GM21423 (cell line): ENCODE measurements around the gene MOSPD3.

ENCODE experiments used
- ATAC-seq: cut with Tn5 transposase; IDR thresholded peaks from one replicate; pipeline ENCODE4 v1.9.1; 2021; ENCODE audit warnings: mild to moderate bottlenecking, moderate library complexity; ENCODE audit not compliant: unreplicated experiment

The MOSPD3 gene

DNA sequence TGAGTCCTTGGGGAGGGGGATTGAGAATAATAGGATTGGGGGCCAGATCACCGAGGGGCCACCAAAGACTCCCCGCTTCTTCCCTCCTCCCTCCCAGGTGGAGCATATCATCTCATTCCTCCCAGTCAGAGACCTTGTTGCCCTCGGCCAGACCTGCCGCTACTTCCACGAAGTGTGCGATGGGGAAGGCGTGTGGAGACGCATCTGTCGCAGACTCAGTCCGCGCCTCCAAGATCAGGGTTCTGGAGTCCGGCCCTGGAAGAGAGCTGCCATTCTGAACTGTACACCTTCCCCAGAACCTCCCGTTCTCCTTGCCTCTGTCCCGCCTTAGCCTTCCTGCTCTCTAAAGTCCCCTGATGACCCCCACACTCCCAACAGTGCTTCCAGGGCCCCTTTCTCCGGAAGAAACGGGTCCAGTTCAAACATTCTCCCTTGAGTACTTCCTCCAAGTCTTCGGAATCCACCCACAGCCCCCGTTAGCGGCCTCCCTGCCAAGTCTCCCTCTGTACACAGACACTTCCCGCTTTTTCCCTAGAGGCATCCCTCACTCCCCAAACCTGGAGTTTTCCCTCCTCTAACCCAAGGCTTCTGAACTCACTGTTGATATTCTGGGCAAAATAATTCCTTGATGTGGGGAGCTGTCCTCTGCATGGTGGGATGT is 22.1 kb upstream of the MOSPD3 start:
- ATAC-seq = no peak

DNA sequence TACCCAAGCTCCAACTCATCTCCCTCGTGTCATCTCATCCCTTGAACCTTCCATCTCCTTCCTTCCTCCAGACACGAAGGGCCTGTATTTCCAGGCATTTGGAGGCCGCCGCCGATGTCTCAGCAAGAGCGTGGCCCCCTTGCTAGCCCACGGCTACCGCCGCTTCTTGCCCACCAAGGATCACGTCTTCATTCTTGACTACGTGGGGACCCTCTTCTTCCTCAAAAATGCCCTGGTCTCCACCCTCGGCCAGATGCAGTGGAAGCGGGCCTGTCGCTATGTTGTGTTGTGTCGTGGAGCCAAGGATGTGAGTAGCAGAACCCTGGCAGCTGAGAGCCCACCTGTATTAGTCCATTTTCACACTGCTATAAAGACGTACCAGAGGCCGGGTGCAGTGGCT is 20.7 kb upstream of the MOSPD3 start:
- ATAC-seq = no peak

DNA sequence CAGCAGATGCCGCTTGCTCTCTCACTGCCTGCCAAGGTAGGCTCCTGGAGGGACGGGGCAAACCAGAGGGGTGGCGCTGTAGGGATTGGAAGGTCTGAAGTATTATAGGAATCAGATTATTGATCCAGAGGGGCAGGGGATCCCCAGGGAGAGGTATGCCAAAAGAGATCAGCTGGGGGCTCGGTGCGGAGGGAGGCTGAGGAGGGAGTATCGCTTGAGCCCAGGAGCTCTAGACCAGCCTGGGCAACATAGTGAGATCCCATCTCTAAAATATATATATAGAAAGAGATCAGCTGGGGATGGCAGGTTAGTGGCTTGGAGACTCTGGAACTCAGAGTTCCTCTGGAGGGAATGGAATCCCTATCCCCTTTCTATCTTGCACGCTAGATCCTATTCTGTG is 17.2 kb upstream of the MOSPD3 start:
- no peak for ATAC-seq

DNA sequence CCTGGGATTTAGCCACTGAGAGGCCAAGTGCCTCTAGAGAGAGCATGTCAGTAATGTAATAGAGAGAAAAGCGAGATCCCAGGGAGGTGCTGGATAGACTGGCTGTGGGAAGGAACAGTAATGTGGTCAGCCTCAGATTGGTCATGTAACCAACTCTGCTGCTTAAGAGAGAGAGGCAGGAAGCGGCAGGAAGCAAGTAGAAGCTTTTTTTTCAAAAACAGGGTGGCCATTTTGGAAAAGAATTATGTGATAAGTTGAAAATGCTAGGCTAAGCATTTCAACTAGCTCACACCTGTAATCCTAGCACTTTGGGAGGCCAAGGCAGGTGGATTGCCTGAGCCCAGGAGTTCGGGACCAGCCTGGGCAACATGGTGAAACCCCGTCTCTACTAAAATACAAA is 13.9 kb upstream of the MOSPD3 start:
- ATAC-seq = no peak

DNA sequence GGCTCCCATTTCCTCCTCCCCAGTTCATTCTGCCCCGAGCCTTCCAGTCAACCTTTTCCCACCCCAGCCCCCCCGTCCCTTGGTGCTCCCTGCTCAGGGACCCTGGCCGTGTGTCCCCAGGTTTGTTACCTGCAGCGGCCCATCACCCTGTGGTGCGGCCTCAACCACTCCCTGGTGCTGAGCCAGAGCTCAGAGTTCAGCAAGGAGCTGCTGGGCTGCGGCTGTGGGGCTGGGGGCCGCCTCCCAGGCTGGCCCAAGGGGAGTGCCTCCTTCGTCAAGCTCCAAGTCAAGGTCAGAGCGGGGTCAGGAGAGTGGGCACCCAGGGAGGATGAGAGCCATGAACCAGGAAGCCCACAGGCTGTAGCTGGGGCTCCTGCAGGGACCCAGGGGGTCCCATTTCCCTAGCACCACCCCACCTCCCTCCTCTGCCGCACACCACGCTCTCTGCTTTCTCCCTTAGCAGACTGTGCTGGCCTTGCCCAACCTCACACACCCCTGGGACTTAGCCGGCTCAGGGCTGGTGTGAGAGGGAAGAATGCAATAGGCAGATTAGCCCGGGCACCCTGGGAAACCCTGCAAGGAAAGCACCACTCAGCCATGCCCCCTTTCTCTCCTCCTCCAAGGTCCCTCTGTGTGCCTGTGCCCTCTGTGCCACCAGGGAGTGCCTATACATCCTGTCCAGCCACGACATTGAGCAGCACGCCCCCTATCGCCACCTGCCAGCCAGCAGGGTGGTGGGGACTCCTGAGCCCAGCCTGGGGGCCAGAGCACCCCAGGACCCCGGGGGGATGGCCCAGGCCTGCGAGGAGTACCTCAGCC is 12.2 kb upstream of the MOSPD3 start:
- no peak for ATAC-seq

DNA sequence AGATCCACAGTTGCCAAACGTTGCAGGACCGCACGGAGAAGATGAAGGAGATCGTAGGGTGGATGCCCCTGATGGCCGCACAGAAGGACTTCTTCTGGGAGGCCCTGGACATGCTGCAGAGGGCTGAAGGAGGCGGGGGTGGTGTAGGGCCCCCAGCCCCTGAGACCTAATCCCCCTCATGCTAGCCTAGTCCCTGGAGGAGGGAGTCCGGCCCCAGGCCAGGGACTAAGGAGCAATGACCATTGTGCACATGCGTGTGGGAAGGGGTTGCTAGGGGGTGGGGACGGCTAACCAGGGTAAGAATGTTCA is 11.7 kb upstream of the MOSPD3 start:
- no peak for ATAC-seq

DNA sequence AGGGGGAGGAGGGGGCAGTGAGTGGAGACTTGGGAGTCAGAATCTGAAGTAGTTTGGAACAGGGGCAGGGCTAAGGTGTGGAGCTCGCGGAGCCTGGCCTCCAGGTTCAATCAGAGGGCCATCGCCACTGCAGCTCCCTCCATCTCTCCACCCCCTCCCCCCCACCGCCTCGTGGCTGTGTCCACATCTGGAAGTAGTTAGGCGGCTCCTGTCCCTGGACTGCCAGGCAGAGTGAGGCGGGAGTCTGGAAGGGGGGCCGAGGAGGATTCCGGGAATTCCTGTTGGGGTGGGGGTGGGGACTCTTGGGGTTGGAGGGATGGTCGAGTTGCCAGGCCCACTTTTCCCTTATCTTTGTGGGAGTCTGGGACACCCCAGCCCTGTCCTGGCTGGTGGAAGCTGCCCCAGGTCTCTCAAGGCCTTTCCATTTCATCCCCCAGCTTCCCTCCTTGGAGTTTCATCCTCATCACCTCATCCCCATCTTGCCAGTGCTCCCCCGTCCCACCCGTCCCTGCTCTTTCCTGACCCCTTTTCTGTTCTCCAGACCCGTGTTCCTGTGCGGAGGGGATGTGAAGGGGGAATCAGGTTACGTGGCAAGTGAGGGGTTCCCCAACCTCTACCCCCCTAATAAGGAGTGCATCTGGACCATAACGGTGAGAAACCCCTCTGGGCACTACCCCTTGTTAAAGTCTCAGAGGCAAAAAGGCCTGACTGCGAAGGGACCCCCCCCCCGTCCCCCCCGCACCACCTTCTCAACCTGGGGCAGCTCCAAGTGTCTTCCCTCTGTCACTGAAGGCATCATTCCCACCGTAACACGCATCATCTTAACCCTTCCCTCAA is 9.2 kb upstream of the MOSPD3 start:
- no peak for ATAC-seq

DNA sequence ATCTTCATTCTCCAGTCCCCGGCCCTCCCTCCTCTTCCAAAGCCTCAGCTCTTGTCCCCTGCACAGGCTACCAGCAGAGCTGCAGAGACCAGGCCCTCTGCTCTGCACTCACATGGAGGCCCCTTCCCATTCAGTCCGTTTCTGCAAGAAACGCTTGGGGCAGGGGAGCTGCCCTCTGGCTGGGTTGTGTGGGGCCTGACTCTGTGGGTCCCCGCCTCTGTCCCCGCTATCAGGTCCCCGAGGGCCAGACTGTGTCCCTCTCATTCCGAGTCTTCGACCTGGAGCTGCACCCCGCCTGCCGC is 8.7 kb upstream of the MOSPD3 start:
- ATAC-seq = no peak

DNA sequence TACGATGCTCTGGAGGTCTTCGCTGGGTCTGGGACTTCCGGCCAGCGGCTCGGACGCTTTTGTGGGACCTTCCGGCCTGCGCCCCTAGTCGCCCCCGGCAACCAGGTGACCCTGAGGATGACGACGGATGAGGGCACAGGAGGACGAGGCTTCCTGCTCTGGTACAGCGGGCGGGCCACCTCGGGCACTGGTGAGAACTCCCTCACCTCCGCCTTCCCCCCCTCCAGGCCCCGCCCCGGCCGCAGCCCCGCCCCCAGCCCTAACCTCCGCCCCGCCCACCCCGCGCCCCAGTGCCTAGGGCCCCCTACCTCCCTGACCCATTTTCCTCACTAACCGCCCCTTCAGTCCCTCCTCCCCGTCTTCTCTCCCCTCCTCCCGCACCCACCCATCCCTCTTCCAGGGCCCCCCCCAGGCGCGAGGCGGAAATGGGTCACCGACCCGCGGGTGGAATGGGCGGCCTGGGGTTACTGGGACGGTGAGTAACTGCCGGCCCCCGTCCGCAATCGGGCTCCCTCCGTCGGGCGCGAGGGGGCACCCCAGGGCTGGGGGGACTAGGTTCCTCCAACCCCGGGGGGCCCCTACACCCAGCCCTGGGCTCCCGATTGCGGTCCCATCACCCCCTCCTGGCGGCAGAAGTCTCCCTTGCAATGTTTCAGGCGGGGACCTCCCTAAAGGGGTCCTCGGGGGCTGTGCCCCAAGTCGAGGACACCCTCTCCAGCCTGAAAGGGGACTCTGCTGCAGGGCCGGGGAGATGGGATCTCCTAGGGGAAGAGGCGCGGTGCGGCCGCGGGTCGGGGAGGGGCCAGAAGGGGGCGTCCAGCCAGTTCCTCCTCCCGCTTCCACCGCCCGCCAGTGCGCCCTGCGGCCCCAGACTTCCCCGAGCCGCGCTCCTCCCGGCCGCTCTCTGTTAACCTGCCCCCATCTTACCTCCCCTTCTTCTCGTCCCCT is 8.0 kb upstream of the MOSPD3 start:
- ATAC-seq = no peak

DNA sequence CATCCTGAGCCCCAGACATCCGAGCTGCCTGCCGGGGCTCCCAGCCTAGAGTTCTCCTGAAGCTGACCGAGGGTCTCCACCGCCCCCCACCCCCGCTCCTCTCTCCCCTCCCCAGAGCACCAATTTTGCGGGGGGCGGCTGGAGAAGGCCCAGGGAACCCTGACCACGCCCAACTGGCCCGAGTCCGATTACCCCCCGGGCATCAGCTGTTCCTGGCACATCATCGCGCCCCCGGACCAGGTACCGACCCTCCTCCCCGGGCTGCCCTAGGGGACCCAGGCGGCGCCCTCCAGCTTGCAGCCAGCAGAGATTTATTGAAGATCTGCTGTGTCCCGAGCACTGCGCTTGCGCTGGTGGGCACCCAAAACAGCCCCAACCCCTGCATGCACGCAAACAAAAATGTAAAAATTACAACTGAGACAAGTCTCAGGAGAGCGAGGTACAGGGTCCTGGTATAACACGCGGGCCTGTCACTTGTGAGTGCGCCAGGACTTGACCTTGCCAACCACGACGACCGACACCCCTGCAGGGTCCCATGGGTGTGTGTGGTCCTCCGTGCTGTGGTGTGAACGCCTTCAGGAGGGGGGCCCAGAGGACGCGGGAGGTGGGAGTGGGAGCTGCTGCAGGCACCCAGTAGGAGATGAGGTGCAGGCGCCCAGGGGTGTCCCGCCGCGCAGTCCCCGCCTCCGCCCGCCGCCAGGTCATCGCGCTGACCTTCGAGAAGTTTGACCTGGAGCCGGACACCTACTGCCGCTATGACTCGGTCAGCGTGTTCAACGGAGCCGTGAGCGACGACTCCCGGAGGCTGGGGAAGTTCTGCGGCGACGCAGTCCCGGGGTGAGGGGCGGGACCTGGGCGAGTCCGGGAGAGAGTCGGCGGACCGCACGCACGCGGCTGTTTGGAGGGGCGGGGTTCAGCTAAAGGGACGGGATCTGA is 7.1 kb upstream of the MOSPD3 start:
- no peak for ATAC-seq

DNA sequence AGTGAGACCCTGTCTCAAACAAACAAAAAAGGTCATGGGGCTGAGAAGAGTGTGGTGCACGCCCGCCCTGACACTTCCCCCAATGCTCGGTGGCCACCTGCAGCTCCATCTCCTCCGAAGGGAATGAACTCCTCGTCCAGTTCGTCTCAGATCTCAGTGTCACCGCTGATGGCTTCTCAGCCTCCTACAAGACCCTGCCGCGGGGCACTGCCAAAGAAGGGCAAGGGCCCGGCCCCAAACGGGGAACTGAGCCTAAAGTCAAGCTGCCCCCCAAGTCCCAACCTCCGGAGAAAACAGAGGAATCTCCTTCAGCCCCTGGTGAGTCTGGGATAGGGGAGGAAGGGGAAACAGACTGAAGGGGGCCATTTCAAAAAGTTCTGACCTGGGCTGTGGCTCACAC is 6.0 kb upstream of the MOSPD3 start:
- ATAC-seq = no peak

DNA sequence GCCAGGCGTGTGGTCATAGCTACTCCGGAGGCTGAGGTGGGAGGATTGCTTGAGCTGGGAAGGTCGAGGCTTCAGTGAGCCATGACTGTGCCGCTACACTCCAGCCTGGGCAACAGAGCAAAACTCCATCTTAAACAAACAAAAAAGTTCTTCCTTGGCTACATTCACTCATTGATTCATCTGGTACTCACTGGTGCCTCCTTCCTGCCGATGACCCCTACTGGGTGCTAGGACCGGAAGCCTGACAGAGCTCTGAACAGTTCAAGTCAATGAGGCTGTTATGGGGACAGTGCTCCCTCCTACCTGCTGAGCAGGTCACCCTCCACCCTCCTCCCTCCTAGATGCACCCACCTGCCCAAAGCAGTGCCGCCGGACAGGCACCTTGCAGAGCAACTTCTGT is 5.2 kb upstream of the MOSPD3 start:
- ATAC-seq = no peak

DNA sequence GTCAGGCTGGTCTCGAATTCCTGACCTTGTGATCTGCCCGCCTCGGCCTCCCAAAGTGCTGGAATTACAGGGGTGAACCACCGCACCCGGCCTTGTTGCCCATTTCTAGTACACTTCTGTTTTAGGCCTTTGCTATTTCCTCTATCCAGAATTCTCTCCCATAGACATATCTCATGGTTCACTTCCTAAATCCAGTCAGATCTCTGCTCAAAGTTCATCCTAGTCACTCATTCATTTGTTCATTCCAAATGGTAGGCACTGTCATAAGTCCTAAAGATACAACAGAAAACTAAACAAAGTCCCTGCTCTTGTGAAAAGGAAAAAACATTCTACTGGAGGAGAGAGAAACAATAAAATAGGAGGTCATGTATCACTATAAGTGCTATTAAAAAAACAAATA is 2.4 kb upstream of the MOSPD3 start:
- no peak for ATAC-seq

DNA sequence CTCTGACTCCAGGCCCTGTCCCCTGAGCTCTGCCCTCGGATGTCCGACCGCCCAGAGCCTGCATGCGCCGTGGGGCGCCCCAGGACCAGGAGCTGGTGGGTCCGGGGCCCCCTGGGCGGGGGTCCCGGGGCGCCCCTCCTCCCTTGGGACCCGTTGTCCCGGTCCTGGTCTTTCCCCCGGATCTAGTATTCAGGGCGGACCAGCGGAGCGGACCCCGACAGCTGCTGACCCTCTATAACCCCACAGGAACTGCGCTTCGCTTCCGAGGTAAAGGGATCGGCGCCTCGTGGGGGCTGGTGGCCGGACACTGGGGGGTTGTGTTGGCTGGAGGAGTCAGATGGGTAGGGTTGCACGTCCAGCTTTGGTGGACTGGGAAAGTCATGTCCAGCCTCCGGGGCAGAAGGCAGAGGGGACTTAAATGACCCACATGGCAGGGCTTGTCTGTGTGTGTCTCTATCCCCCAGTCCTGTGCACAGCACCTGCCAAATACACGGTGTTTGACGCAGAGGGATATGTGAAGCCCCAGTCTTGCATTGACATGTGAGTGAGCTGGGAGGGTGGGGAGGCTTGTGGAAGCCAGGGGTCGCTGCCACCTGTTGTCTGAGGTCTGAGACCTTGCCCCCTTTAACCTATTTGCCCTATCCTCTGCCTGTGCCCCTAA is 520 bp downstream of the MOSPD3 start:
- ATAC-seq = peak; percentile 0

DNA sequence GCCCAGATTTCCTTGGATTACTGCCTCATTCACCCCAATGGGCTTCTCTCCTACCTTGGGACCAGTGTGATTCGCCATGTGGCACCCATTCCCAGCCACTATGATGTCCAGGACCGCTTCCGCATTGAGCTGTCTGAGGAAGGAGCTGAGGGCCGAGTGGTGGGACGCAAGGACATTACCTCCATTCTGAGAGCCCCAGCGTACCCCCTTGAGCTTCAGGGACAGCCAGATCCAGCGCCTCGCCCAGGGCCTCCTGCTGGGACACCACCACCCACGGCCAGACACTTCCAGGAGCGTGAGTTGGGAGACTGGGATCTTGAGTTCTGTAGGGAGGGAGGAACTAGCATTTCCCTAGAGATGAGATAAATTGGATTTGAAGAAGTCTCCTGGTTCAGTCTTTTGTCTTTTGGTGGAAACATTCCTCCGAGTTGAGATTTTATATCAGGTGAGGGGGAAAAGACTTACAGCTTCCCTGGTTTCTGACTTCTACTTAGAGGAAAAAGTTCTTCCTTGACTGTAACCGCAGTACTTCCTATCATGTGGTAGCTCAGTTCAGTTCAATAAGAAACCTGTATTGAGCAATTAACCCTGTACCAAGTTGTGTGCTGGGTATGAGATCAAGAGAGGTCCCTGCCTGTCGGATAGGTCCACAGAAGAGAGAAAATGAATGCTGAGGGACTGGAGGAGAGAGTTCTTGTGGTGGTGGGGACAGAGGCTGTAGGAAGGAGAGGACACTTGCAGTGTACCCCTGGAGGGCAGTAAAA is 1.3 kb downstream of the MOSPD3 start:
- no peak for ATAC-seq

DNA sequence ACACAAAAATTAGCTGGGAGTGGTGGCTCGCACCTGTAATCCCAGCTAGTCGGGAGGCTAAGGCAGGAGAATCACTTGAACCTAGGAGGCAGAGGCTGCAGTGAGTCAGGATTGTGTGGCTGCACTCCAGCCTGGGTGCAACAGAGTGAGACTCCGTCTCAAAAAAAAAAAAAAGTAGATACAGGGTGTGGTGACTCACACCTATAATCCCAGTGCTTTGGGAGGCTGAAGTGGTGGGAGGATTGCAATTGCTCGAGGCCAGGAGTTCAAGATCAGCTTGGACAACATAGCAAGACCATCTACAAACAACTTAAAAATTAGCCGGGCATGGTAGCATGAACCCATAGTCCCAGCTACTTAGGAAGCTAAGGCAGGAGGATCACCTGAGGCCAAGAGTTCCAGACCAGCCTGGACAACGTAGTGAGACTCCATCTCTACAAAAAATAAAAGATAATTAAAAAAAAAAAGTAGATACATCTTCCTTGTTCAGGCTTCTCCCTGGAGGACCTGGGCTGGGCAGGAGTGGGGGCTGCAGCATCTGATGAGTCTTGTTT is 2.0 kb downstream of the MOSPD3 start:
- no peak for ATAC-seq

DNA sequence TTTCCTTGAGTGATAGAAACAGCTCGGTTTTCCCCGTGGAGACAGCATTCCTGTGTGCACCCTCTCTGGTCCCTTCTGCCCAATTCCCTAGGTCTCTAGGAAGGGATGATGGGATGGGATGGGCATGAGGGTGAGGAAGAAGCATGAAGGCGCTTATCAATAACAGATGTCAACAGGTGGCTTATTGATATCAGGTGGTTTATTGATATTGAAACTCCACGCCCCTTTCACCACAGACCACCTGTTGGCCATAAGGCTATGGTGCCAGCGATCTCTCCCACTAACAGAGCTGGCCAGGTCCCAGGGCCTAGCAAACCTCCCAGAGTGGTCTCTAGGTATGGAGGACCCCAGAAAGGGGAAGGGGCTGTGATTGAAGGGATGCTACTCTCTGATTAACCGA is 7.9 kb downstream of the MOSPD3 start:
- no peak for ATAC-seq

DNA sequence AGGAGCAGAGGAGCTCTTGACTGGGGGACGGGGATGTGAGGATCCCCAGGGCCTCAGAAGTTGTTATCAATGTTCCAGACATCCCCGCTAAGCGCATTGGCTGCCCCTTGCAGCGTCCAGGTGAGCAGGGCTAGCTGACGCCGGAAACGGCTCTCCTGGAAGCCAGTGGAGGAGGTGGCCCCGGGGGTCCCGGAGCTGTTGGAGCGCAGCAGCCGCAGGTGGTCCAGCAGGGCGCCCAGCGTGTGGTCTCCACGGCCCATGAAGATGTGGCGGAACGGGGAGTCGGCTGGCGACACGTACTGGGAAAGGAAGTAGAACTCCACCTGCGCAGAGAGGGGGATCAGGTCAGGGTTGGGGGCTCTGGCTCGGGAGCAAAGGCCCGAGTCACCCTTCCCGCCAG is 8.5 kb downstream of the MOSPD3 start:
- ATAC-seq = no peak
